Glutamatergic neuron (in vitro differentiated cells): Measurements from ENCODE around the gene RAF1. TPM values are rescaled to one million over a fixed set of nuclear protein-coding genes. Genes with fewer than 3 reads are reported as not detected.

ENCODE experiments used
- DNase-seq: peaks from one replicate; pipeline ENCODE4 v3.0.0; 2022
- H3K27ac Mint-ChIP-seq: one replicate; pipeline ENCODE4 v1.8.0; 2020; ENCODE audit warnings: mild to moderate bottlenecking, mixed read lengths, inconsistent platforms; ENCODE audit not compliant: unreplicated experiment
- H3K27me3 Mint-ChIP-seq: one replicate; pipeline ENCODE4 v1.8.0; 2020; ENCODE audit warnings: mild to moderate bottlenecking, moderate library complexity, mixed read lengths, inconsistent platforms; ENCODE audit not compliant: unreplicated experiment
- H3K36me3 Mint-ChIP-seq: one replicate; pipeline ENCODE4 v1.8.0; 2020; ENCODE audit warnings: mild to moderate bottlenecking, mixed read lengths, inconsistent platforms; ENCODE audit not compliant: unreplicated experiment
- H3K4me1 Mint-ChIP-seq: one replicate; pipeline ENCODE4 v1.8.0; 2020; ENCODE audit warnings: mild to moderate bottlenecking, low read depth, mixed read lengths, inconsistent platforms; ENCODE audit not compliant: unreplicated experiment
- H3K4me3 Mint-ChIP-seq: one replicate; pipeline ENCODE4 v1.8.0; 2020; ENCODE audit warnings: mild to moderate bottlenecking, mixed read lengths, inconsistent platforms; ENCODE audit not compliant: unreplicated experiment
- H3K9me3 Mint-ChIP-seq: one replicate; pipeline ENCODE4 v1.8.0; 2020; ENCODE audit warnings: mild to moderate bottlenecking, moderate library complexity, mixed read lengths, inconsistent platforms; ENCODE audit not compliant: unreplicated experiment
- CTCF ChIP-seq: fragments of 200-600 bp; sonication (generic); IDR thresholded peaks from one replicate; pipeline ENCODE4 v1.5.0; 2021; ENCODE audit not compliant: partially characterized antibody, unreplicated experiment
- total RNA-seq: library from RNA; stranded (reverse); fragmentation: NEBNext Ultra II Directional; extraction: Animal tissue kit (Norgen Biotek cat#: 25700); gene quantifications from one replicate; pipeline ENCODE4 v1.2.1, GENCODE V29; 2021; ENCODE audit not compliant: unreplicated experiment

Gene RAF1
- total RNA-seq, 1 donor from 2014 or later: 185 TPM

GRCh38 chr3:12559520-12559919, 104.4 kb downstream of the RAF1 start:
- DNase-seq: no peak
- Mint-ChIP-seq H3K9me3 (peaks cover 5% of the 10 kb centered on the region), H3K27me3 (peaks cover 4% of the 10 kb centered on the region), H3K27ac (peak overlapping the region; percentile 88), H3K36me3 (no peaks in the 10 kb centered on the region), H3K4me1 (peaks cover 49% of the 10 kb centered on the region), H3K4me3 (peak overlapping the region; percentile 95)
- no peak for TF ChIP-seq CTCF

- TF ChIP-seq CTCF: no peak
- no peak overlapping the region for H3K27ac Mint-ChIP-seq
- H3K4me1 Mint-ChIP-seq: peaks cover 52% of the 10 kb centered on the region
- peak overlapping the region; percentile 95 for H3K4me3 Mint-ChIP-seq
- peaks cover 5% of the 10 kb centered on the region for H3K9me3 Mint-ChIP-seq
- peaks cover 4% of the 10 kb centered on the region for H3K27me3 Mint-ChIP-seq
- H3K36me3 Mint-ChIP-seq: no peaks in the 10 kb centered on the region
- no peak for DNase-seq
Measured at GRCh38 chr3:12558706-12559105, 105.2 kb downstream of the RAF1 start.

GRCh38 chr3:12557473-12558100, 106.3 kb downstream of the RAF1 start:
- Mint-ChIP-seq H3K4me1 (peaks cover 49% of the 10 kb centered on the region), H3K27ac (peak overlapping the region; percentile 88), H3K9me3 (peaks cover 5% of the 10 kb centered on the region), H3K36me3 (no peaks in the 10 kb centered on the region), H3K27me3 (peaks cover 4% of the 10 kb centered on the region), H3K4me3 (peak overlapping the region; percentile 95)
- no peak for DNase-seq
- TF ChIP-seq CTCF: no peak

- Mint-ChIP-seq H3K4me3 (peak within 1 kb of the TSS; percentile 95), H3K9me3 (peaks cover 5% of the 10 kb centered on the region), H3K4me1 (peaks cover 43% of the 10 kb centered on the region), H3K27me3 (peaks cover 4% of the 10 kb centered on the region), H3K27ac (peak within 1 kb of the TSS; percentile 91), H3K36me3 (no peaks in the 10 kb centered on the region)
- DNase-seq: peak; percentile 91
- no peak for TF ChIP-seq CTCF
Measured at GRCh38 chr3:12556690-12557472, 107.0 kb downstream of the RAF1 start, which contains the start of gene MKRN2. Gene MKRN2, plus strand, starts transcription at chr3:12557087. Its CDS starts 64 bp downstream, at chr3:12557151.

- Mint-ChIP-seq H3K36me3 (no peaks in the 10 kb centered on the region), H3K9me3 (peaks cover 5% of the 10 kb centered on the region), H3K27me3 (peaks cover 4% of the 10 kb centered on the region)
Measured at GRCh38 chr3:12556314-12556689, 107.6 kb downstream of the RAF1 start.

More at GRCh38 chr3:12556314-12556689, 107.6 kb downstream of the RAF1 start:
- no peak for TF ChIP-seq CTCF
- Mint-ChIP-seq H3K4me3 (peak overlapping the region; percentile 95), H3K4me1 (peaks cover 38% of the 10 kb centered on the region), H3K27ac (peak overlapping the region; percentile 91)
- DNase-seq: no peak
